ENCODE results near the gene CDH13.

CDH13 gene

GRCh38 chr16:82748026-82748425, 121.3 kb downstream of the CDH13 start:
- no peak for DNase-seq (ENCODE audit: low spot score)

- DNase-seq (ENCODE audit: low spot score): no peak
Measured at GRCh38 chr16:82750068-82750467, 123.3 kb downstream of the CDH13 start.

GRCh38 chr16:82751020-82751419, 124.3 kb downstream of the CDH13 start:
- DNase-seq (ENCODE audit: low spot score): no peak

DNA sequence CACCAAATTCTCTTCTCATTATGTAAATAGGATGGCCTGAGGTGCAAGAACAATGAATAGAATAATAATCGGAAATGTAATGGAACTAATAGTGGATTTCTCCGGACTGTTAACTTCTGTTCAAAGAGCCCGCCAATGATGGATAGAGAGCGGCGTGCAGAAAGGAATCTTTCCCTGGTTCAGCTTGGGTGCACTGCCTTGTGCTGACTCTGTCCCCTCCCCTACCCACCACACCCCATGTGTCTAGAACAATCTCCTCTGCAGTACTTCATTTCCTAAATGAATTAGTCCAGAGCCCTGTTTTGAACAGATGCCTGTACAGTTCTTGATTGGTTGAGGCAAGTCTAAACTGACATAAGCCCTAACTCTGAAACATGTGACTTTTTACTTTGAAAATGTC, 125.4 kb downstream of the CDH13 start:
- DNase-seq (ENCODE audit: low spot score): no peak

GRCh38 chr16:82753821-82754220, 127.1 kb downstream of the CDH13 start:
- no peak for DNase-seq (ENCODE audit: low spot score)

- no peak for DNase-seq (ENCODE audit: low spot score)
Measured at GRCh38 chr16:82754716-82755513, 128.1 kb downstream of the CDH13 start.

DNA sequence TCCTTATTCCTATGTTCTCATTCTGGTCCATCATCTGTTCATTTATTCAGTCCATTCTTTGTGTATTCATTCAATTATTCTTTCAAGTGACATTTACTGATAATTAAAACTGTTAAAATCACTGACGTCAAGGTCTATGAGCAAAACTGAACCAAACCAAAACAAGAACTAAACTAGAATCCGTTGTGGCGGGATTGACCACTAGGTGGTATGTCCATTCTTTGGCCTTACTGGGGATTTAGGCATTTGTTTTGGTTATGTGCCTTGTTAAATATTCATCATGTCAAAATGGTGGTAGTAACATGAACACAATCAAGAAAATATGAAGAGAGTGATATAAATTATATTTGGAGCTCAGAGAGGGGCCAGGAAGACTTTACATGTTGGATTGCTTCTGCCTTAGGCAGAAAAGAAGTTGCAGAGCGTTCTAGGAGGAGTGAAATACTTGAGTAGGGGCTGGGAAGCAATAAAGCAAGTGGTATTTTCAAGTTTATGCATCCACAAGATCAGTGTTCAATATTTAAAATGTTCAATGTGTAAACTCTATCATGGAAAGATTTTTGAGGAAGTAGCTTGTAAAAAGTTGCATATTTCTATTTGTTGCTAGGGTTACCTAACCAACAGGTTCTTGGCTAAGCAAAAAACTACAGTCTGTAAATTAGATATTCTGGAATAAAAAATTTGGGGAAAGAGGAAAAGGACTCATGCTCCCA, 129.0 kb downstream of the CDH13 start:
- no peak for DNase-seq (ENCODE audit: low spot score)

GRCh38 chr16:82756283-82756599, 129.5 kb downstream of the CDH13 start:
- DNase-seq (ENCODE audit: low spot score): no peak

GRCh38 chr16:82758406-82758805, 131.6 kb downstream of the CDH13 start:
- no peak for DNase-seq (ENCODE audit: low spot score)

DNA sequence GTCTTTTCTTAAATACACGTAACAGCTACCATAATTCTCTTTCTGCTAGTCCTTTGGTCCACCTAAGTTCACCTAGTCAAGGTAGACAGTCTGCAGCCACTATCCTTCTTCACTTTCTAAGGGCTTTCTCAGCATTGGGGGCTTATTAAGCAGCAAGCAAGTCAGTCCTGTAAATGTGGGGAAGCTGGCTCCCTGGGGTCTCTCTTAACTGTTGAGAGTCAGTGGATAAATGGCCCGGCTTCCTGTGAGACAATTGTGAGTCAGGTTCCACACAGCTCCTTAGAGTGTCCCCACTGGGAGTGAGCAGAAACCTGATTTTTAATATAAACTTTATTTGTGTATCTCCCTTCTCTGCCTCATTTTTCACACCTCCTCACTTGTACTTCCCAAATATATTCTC, 132.1 kb downstream of the CDH13 start:
- no peak for DNase-seq (ENCODE audit: low spot score)

DNA sequence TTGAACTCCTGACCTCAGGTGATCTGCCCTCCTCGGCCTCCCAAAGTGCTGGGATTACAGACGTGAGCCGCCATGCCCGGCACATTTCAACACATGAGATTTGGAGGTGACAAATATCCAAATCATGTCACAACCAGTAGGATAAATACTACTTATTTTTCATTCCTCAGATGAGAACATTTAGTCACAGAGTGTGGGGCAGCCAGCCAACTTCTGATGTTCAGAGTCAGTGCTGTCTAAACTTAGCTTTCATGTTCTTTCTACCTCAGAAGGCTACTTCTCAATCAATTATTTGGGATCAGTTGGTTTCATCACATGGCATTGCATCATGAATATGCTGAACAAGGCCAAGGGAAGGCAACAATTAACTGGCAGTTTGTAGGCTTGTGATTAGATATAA, 134.5 kb downstream of the CDH13 start:
- no peak for DNase-seq (ENCODE audit: low spot score)

DNA sequence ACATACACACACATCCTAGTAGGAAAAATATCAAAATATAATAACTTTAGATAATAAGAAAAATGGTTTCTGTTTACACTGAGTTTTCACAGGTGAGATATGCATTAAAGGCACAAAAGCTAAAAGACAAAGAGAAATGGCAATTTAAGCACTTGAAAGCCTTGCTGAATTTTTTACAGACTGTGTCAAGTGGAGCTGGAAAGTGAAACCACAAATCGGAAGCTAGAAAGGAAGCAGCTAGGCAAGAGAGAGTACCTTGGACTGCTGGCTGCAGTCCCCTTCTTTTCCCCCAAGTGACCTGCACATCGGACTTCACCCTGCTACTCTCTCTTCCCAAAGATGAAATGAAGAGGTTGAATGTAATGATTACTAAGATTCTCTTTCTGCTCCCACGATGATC, 135.1 kb downstream of the CDH13 start:
- no peak for DNase-seq (ENCODE audit: low spot score)

GRCh38 chr16:82763371-82763770, 136.6 kb downstream of the CDH13 start:
- DNase-seq (ENCODE audit: low spot score): no peak

GRCh38 chr16:82767198-82767597, 140.4 kb downstream of the CDH13 start:
- DNase-seq (ENCODE audit: low spot score): no peak

GRCh38 chr16:82767808-82768207, 141.0 kb downstream of the CDH13 start:
- DNase-seq (ENCODE audit: low spot score): no peak

DNA sequence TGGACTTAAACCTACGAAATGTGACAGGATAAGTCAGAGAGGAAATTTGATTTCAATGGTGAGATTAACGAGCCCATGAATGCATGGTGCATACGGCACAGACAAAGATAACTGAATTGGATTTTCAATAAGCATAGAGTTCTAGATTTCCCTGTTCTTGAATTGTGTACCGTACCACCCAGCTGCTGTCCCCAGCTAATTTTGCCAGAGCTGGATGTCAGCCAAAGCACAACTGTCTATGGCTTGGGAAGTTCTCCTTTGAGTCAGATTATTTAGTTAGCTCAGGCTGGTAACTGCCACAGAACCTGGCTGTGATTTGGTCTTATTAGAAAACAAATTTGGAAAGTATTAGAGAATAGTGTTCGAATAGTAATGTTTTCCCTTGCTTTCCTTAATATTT, 143.1 kb downstream of the CDH13 start:
- no peak for DNase-seq (ENCODE audit: low spot score)

GRCh38 chr16:82772215-82772614, 145.4 kb downstream of the CDH13 start:
- no peak for DNase-seq (ENCODE audit: low spot score)

DNA sequence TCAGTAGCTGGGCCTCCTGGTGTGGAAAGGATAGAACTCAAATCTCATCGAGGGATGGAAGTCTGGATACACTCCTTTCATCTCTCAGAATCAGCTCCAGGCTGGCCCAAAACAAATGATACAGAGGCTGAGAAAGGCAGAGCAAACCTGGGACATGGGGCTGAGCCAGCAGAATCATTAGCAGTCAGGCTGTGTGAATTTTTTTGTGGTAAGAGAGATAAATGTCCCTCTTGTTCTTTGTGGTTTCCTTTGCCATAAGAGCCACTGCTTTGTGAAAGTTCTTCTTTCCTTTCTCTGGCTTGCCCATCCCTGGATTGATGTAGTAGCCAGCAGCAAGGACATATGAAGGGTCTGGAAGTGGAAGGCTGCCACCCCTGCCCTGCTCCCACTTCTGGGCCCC, 146.2 kb downstream of the CDH13 start:
- no peak for DNase-seq (ENCODE audit: low spot score)

DNA sequence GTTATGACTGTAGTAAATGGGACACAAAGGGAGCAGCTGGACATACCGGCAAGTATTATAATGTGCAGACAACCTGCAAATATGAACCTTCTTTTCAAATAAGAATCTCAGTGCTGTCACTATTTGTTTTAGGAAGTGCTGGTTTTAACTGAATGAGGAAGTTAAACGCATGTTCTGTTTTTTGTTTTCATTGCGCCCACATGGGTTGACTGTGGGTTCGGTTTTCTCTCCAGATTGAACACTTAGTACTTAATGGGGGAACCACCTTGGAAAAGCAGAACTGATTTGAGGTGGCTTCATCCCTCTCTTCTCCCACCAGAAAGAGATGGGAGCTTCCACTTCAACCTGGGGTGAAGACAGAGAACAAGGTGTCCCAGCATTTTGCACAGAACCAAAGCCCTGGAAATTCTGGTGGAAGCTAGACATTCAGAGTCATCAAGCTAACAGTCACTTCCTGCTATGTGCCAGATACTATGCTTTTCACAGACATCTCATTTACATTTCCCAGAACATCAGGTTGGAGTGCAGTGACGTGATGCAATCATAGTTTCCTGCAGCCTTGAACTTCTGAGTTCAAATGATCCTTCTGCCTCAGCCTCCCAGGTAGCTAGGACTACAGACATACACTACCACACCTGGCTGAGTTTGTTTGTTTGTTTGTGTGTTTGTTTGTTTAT, 149.8 kb downstream of the CDH13 start:
- no peak for DNase-seq (ENCODE audit: low spot score)

GRCh38 chr16:82782715-82783251, 156.0 kb downstream of the CDH13 start:
- no peak for DNase-seq (ENCODE audit: low spot score)

- DNase-seq (ENCODE audit: low spot score): no peak
Measured at GRCh38 chr16:82783933-82784572, 157.3 kb downstream of the CDH13 start.

GRCh38 chr16:82784573-82784968, 157.8 kb downstream of the CDH13 start:
- DNase-seq (ENCODE audit: low spot score): no peak

- no peak for DNase-seq (ENCODE audit: low spot score)
Measured at GRCh38 chr16:82788225-82788624, 161.5 kb downstream of the CDH13 start.
